GM19025 (cell line): ENCODE results near the gene TOP3B.
"Not testable (repeated sequence)": the region's sequence is repeated elsewhere in the genome, so short reads cannot be mapped to it uniquely, and the experiment has no call there.

Experiments used
- ATAC-seq: cut with Tn5 transposase; IDR thresholded peaks from one replicate; pipeline ENCODE4 v1.9.1; 2021; ENCODE audit warnings: mild to moderate bottlenecking, low read depth, moderate library complexity; ENCODE audit not compliant: unreplicated experiment

TOP3B gene

DNA sequence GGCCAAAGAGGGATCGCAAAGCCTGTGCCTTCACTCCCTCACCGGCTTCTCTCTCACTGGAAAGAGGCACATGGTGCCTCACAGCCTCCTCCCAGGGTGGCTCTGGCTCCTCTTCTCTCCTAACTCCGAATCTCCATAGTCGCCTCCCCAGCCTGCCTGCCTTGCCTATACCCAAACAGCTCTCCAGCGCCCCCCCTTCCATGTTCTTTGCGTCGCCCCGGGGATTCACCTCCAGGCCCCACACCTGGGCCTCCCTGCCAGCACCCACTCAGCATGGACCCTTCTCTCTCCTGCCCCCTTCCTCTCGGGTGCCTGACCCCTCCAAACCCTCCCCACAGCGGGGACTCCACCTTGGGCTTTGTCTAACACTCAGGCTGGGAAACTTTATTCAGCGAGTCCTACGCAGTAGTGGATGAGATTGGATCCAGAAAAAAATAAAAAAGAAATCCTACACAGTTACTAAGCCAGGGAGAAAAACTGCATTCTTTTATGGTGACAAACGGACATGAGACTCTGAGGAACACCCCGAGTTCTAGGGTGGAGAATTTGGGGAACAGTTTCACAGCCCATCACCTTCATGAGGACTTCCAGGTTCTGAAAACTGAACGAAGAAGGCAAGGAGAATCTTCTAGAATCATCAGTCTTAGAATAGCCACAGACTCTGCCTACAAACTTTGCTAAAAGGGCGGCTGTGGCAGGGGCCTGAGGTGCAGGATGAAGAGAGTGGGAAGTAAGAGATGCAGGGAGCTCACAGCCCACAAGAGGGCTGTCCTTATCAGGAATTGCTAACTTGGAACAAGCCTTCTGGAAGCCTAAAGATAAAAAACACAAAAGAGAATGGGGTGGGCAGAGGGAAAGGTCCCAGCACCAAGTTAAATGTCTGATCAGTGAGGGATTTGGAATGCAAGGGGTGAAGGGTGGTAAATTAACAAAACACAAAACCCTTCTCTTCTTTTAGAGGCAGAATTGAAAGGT, 35.3 kb downstream of the TOP3B start:
- ATAC-seq: no peak

DNA sequence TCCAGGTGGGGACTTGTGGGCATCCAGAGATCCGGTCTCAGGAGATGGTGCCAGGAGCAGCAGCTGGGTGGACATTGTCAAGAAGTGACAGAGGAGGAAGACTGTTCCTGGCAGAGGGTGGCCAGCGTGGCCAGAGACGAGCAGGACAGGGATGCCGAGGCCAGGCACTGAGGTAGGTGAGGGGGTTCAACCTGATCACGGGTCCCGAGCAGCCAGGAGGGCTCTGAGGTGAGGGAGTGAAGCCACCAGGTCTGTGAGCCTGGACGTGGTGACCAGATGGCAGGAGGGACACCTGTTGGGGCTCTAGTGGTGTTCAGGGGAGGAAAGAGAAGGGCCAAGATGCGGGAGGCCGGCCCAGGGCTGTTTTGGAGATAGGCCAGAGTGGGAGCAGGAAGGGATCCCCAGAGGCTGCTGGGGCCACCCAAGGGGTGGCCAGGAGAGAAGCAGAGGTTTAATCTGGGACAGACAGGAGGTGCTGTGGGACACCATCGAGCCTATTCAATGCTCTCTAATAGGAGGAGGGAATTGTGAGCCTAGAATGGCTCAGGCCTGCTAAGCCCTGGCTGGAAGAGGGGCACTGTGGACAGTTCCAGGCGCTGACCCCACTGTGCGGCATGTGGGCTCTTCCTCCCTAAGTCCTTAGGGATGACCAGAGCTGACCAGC, 36.2 kb downstream of the TOP3B start:
- ATAC-seq: no peak

DNA sequence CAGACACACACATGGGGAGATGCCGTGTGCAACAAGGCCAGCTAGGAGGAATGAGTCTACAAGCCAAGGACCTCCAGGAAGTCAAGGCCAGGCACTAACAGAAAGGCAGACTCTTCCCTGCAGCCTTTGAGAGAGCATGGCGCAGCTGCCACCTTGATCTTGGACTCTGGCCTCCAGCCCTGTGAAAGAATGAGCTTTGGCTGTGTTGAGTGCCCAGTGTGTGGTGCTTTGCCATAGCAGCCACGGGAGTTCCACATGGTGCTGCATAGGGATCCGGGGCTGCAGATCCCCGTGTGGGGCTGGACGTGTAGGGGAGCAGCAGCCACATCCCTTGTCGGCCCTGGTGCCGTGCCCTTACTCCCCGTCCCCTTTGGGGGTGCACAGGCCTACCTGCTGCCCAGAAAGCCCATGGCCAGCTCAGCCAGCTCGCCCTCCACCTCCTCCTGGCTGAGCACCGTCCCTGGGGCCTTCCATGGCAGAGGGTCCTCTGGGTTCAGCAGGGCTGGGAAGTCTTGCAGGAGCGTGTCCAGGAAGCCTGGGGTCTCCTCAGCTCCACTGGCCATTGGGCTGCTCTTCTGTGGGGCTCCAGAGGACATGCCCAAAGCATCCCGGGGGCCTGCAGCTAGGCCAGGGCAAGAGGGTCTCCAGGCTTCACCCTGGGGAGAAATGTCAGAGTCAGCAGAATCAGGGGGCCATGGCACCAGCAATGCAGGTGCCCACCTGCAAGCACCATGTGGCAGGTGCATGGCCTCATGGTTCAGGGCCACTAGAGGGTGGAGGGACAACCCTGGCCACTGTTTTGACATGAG, 36.9 kb downstream of the TOP3B start:
- no peak for ATAC-seq

DNA sequence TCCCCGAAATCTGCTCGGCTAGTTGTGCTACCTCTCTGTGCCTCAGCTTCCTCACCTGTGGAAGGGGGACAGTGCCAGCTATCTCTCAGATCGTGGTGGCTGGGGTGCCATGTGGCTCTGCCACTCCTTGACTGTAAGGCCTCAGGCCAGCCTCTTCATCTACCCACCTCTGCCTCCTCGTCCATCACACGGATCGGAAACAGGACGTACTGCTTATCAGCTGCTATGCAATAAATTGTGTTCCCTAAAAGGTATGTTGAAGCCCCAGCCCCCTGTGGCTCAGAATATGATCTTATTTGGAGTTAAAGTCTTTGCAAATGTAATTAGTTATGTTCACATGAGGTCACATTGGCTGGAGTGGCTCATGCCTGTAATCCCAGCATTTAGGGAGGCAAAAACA, 37.7 kb downstream of the TOP3B start:
- ATAC-seq: no peak

DNA sequence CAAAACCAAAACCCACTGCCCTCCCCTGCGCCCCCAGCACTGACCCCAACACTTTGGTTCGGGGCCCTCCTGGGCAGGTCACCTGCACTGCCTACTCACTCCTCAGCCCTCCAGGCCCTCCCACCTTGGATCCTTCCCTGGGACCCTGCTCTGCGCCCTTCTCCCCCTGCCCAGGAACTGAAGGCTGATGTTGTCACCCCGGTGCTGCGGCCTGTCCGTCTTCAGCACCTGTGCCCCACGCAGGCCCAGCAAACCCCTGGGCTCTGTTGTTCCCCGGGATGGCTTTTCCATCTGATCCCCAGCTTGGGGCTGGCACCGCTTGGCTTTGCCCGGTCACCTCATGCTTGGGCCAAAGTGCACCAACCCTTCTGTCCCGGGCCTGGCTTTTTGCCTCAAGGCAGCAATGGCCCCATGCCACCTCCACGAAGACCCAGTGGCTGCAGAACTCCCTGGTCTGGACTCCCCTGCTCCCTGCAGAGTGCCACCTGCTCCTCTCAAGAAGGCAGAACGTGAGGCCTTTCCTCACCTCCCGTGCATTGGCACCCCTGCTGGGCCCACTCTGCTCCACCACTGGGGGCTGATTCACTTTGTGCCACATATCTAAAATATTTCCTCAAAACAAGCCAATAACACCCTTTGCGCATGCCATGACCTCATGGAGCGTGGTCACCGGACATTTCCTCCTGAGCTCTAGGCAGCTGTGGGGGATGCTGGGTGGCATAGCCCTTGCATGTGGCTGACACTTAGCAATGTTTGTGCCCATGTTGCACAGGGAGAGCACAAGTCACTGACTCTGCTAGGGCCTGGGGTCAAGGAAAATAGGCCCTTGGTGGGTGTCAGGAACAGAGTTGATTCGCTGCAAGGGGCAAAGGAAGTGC, 38.8 kb downstream of the TOP3B start:
- ATAC-seq: no peak

DNA sequence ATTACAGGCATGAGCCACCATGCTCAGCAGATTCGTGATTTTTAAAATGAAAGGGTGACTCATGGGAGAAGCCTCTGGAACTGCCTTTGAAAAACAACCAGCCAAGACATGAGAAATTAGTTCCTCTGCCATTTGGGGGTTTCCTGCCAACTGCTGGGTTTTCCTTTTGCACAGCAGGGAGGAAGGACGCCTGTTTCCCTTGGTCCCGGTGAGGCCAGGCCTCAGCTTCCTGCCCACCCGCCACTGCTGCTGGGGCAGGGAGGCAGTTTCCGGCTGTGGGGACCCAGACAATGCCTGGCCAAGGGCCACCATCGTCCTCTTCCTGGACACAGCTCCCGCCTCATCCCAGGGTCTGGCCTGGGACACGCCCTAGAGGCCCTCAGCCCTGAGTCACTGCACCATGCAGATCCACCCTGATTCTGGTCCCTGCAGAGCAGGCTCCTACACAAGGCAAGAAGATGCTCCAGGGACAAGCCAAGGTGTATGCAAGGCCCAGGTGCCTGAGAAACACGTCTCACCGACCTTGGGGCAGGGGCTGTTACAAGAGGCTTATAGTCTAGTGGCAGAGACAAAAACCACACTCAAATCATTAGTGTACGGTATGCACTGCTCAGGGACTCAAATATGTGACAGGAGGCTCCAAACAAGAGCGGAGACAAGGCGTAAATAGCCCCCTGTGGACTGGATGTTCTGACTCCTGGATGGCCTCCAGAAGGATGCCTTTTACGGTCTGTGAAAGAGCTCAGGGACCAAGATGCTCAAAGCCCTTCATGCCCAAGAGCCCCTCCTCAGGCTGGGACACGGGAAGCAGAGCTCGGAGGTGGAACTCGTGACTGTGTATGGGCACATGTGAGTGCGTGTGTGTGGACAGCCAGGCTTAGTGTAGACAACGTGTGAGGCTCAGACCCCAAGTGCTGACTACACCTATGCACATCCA, 39.9 kb downstream of the TOP3B start:
- ATAC-seq: no peak

DNA sequence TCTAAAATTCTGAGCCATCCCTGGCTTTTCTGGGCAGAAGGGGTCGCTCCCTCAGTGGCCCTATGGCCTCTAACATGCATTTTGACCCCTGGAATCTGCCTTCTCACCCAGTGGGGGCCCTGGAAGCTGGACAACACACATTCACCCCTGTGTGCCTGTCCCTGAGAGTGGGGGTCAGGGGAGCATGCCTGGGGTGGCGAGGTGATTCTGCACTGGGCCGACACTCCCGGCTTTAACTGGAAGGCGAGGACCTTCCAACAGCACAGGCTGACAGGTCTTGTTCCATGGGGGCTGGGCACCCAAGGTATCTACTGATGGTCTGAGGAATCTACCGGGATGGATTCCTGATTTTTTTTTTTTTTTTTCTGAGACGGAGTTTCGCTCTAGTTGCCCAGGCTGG, 40.7 kb downstream of the TOP3B start:
- no peak for ATAC-seq

DNA sequence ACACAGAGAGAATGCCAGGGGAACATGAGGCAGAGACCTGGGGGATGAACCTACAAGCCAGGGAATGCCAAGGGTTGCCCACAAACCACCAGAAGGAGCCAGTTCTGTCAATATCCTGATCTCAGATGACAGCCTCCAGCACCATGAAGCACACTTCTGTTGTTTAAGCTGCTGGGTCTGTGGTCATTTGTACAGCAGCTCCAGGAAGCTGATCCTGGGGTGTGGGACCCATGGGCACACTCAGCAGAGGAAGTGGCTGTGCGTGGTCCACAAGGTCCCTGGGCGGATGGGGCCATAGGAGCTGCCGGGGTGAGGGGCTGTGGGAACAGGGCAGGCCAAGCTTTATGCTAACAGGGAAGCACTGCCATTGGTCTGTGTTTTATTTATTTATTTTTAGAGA, 42.1 kb downstream of the TOP3B start:
- no peak for ATAC-seq

DNA sequence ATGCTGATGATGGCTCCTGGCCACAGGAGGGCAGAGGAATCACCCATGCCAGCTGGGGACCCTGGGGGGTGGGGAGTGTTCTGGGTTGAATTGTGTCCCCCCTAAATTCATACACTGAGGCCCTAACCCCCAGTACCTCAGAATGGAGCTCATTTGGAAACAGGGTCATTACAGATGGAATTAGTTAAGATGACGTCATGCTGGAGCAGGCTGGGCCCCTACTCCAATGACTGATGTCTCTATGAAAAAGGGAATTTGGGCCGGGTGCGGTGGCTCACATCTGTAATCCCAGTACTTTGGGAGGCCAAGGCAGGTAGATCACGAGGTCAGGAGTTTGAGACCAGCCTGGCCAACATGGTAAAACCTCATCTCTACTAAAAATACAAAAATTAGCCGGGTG, 42.7 kb downstream of the TOP3B start:
- not testable (repeated sequence) for ATAC-seq

DNA sequence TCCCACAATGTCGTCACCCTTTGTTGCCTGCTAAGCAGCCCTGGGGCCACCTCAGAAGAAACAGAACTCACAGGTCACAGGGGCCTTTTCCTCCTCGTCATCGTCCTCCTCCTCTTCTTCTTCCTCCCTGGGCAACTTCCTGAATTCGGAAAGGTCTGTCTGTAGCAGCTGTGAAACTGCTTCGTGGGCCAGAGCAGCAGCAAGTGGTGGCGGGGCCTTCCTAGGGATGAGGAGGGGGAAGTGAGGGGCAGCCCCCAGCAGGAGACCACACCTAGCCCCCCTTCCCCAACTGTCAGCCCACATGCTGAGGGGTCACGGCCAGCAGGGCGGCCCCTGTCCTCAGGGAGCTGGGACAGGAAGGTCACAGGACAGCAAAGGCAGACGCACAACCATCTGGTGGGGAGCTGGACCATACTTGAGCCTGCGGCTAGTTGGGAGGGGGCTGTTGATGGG, 43.1 kb downstream of the TOP3B start:
- ATAC-seq: no peak

DNA sequence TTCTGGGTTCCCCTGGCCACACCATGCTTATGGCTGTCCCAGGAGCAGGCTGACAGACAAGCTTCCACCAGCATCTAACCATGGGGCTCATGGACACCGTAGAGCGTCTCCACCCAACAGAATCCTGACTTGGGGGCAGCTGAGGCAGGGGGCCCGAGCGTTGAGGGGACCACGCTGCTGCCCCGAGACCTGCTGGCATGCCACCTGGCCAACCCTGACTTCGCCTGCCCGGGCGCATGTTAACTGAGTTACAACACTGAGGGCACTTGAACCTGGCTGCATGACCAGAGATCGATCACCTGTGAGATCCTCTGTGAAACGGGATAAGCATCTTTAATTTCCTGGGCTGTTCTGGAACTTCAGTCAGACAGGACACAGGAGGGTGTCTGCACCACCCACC, 43.7 kb downstream of the TOP3B start:
- no peak for ATAC-seq

DNA sequence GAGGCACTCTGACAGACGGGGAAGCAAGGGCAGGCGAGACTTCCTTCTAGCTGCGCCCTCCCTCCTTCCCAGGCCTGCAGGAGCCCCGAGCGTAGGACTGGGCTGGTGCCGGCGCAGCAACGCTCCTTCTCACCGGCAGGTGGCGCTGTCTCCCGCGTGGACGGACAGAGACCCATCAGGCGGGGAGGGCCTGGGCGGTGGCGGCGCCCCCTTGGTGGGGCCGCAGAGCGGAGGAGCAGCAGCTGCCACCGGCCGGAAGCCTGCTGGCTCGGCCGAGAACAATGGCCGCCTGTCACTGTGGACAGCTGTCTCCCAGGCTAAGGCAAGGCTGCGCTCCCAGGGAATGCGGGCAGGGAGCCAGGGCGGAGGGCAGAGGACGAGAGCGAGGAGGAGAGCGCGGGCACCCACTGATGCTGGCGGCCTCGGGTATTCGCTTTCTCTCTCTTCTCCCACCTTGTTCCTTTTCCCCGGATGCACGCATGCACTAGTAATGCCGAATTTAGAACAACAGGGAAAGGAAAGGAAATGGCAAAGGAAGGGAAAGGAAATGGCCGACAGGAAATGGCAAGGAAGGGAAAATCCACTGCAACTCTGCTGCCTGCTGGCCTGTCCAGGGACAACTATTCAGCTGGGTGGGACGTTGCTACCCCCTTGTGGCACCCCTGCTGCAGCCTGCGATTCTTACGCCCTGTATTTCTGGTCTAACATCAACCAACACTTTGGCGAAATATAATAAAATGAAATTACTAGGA, 44.3 kb downstream of the TOP3B start:
- ATAC-seq: peak; percentile 87

DNA sequence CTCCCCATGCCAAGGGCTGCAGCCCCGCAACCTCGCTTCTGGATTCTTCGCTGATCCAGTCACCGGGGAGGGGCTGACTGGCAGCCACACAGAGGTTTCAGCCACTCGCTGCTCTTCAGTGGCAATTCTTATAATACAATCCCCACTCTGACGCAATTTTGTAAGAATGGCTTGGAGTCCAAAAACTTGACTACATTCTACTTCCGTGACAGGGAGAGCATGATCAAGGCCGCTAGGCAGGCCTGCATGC, 44.8 kb downstream of the TOP3B start:
- no peak for ATAC-seq

DNA sequence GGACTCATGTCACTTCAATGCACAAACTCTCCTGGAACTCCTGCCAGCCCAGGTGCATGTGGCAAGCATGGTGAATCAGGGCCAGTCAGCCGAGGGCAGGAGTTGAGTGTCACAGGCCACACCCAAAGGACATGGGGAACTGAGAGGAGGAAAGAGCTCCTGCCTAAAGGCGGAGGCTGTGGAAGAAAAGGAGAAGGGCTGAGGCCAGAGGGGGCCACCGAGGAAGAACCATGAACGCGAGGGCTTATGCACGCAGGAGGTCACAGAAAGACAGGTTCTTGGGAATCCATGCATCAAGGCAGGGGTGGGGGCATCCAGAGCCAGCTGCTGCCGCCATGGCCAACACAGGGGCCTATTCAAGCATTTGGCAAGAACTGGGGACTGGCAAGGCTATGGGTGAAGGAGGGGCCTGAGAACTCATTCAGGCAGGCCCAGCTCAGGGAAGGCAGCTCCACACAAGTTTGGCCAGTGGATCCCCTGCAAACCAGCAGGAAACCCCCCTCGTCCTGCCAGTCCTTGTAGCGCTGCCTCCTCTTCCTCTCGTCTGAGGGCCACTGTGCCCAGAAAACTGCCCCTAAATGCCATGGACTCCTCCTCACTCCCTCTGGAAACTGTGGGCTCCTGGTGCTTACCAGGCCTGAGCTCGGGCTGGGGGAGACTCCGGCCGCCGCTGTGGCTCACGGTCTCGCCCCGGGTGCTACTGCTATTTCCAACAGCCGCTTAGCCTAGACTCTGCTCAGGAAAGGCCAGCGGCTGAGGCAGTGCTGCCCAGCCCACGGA, 45.4 kb downstream of the TOP3B start:
- no peak for ATAC-seq

DNA sequence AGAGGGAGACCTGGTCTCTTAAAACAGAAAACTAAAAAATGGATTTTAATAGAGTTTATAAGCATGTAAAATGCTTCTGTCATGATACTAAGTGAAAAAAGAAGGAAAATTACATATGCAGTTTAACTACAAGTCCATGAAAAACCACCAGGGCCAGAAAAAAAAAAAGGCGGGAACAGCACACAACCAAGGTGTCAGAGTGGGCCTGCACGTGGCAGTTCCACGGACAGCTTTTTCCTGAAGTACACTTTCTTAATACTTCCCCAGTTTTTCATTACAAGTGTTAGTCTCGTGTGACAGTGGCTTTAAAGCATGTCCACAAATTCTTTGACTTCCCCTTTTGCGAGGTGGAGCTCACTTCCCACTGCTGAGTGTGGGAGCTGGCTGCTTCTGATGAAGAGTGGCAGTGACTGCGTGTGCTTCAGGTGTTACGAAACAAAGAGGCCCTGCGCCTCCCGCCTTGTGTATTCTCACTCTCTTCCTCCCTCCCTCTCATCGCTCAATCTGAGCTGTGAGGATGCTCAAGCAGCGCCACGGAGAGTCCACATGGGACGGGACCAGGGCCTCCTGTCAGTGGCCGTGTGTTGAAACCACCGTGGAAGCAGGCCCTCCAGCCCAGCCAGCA, 46.3 kb downstream of the TOP3B start:
- ATAC-seq: no peak

DNA sequence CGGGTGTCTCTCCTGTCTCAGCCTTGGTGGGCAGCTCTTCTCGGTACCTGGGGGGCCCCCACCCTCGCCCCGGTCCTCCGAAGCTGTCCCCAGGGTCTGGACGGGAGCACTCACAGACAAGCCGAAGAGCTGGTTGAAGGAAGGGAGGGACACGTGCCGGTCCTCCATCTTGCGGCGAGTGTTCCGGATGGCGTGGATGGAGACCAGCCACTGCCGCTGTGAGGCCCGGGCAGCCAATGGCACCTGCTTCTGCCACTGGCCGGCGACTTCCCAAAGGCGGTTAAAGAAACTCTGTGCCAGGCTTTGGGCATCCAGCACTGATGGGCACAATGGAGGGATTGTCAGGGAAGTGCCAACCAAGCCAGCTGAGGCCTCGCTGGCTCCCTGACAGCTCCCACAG, 48.7 kb downstream of the TOP3B start:
- no peak for ATAC-seq

DNA sequence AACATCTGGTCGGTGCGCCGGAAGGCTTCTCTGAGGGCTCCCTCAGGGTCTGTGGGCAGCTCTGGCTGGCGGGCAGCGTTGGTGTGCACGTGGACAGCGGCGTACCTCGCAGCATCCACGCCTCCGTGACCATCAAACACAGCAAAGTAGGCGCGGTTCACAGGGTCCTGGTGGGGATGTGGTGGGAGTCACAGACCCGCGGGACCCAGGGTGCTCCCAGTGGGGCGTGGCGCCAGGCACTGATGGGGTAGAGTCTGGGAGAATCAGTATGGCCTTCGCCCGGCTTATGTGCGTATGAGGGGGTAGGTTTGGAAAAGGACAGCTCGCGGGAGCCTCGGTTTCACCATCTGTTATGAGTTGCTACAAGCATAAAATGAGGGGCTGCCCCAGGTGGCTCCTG, 49.2 kb downstream of the TOP3B start:
- ATAC-seq: no peak
